HUES64 (cell line): Measurements from ENCODE around the gene LCN6.
"Not testable (repeated sequence)": the region's sequence is repeated elsewhere in the genome, so short reads cannot be mapped to it uniquely, and the experiment has no call there.

ENCODE experiments used
- H3K27ac ChIP-seq: 2 replicates; pipeline ENCODE4 v1.7.0; 2013; ENCODE audit warnings: low read depth, low read length, inconsistent platforms
- H3K27me3 ChIP-seq: 2 replicates; pipeline ENCODE4 v1.6.1; 2013; ENCODE audit warnings: mild to moderate bottlenecking, low read length; ENCODE audit not compliant: insufficient read depth
- H3K36me3 ChIP-seq: 2 replicates; pipeline ENCODE4 v1.6.1; 2013; ENCODE audit warnings: mild to moderate bottlenecking, low read length; ENCODE audit not compliant: insufficient read depth
- H3K4me1 ChIP-seq: 2 replicates; pipeline ENCODE4 v1.6.1; 2013; ENCODE audit warnings: mild to moderate bottlenecking, low read length, moderate library complexity; ENCODE audit not compliant: insufficient read depth
- H3K4me3 ChIP-seq: 2 replicates; pipeline ENCODE4 v1.5.1; 2013; ENCODE audit warnings: mild to moderate bottlenecking, low read length, moderate library complexity
- H3K9ac ChIP-seq: 2 replicates; pipeline ENCODE4 v1.6.1; 2013; ENCODE audit warnings: mild to moderate bottlenecking, low read depth, low read length
- H3K9me3 ChIP-seq: 2 replicates; pipeline ENCODE4 v1.6.1; 2013; ENCODE audit warnings: low read depth, low read length; ENCODE audit not compliant: insufficient read depth
- WGBS: fragments of 150-250, 120-280 bp; methylation state at CpG from one replicate; pipeline ENCODE4 v1.1.7; 2013; ENCODE audit warnings: missing lambda C conversion rate; 5-methylcytosine and 5-hydroxymethylcytosine counted together

Gene LCN6

DNA sequence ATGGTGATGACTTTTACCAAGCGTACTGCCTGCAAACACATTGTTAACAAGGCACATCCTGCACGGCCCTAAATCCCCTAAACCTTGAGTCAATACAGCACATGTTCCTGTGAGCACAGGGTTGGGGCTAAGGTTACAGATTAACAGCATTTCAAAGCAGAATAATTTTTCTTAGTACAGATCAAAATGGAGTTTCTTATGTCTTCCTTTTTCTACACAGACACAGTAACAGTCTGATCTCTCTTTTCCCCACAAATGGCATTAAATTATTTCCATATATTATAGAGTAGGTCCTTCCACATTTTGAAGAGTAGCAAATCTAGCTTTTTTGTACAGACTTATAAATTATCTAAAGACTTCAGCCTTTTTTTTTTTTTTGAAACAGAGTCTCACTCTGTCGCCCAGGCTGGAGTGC, 41.2 kb upstream of the LCN6 start:
- Histone ChIP-seq H3K9me3 (no peaks in the 10 kb centered on the region), H3K27ac (peak overlapping the region; percentile 56; the same call in 1 of the 2 replicates), H3K9ac (no peak overlapping the region), H3K4me3 (no peak overlapping the region), H3K27me3 (no peaks in the 10 kb centered on the region; the same call in 1 of the 2 replicates), H3K4me1 (peaks cover 5% of the 10 kb centered on the region; the same call in 1 of the 2 replicates), H3K36me3 (peaks cover 4% of the 10 kb centered on the region; the same call in 1 of the 2 replicates)
- WGBS: 70% methylated on average over 3 of the region's 3 CpGs

DNA sequence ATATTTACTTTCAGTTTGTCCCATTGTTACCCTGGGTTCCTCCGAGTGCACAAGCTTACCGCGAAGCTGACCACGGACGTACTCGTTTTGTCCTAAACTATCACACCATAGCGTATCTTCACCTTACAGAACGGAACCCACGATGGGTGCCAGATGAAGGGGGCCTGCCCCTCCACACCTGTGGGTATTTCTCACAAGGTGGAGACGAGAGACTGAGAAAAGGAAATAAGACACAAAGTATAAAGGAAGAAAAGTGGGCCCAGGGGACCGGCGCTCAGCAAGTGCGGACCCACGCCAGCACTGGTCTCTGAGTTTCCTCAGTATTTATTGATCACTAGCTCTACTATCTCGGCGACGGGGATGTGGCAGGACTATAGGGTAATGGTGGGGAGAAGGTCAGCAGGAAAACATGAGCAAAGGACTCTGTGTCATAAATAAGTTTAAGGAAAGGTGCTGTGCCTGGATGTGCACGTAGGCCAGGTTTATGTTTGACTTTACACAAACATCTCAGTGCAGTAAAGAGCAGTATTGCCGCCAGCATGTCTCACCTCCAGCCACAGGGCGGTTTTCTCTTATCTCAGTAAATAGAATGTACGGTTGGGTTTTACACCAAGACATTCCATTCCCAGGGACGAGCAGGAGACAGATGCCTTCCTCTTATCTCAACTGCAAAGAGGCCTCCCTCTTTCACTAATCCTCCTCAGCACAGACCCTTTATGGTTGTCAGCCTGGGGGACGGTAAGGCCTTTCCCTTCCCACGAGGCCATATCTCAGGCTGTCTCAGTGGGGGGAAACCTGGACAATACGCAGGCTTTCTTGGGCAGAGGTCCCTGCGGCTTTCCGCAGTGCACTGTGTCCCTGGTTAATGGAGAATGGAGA, 40.6 kb upstream of the LCN6 start:
- H3K4me3 ChIP-seq, H3K4me1 ChIP-seq: not testable (repeated sequence)

DNA sequence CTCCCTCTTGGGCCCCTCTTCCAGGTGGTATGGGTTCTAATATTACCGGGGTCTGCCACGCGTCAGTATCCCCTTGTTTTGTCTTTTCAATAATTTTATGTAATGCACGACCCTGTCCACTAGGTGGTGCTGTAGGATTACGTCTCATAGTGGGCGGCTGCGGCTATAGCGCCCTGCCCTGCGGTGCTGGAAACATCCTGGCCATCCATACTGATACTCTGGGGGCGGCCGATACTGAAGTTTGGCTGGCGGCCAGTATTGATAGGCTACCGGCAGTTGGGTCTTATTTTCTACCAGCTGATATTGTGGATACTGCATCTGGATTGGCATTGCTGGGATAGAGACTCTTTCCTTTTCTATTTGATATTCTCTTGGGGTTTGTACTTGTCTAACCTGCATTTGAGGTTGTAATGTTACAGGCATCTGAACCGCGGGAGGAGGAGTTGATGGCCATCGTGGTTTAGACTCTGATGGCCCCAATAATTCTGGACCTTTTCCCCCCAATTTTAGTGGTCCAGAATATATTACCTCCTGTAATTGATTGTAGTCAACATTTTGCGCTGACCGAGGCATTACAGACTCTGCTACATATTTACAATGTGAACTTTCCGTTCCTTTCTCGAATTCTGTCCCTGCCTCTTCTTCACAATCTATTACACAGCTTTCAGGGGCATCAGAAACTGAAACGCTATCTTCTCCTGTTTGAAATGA, 39.5 kb upstream of the LCN6 start:
- Histone ChIP-seq H3K27ac (peak overlapping the region; percentile 74; the same call in 1 of the 2 replicates), H3K9me3 (no peaks in the 10 kb centered on the region), H3K9ac (no peak overlapping the region), H3K36me3 (no peaks in the 10 kb centered on the region; the same call in 1 of the 2 replicates), H3K4me1 (peaks cover 5% of the 10 kb centered on the region; the same call in 1 of the 2 replicates), H3K4me3 (no peak overlapping the region), H3K27me3 (no peaks in the 10 kb centered on the region; the same call in 1 of the 2 replicates)
- WGBS: 36% methylated on average over 21 of the region's 21 CpGs

More for the DNA sequence above, 40.6 kb upstream of the LCN6 start:
- H3K9ac ChIP-seq, H3K36me3 ChIP-seq, H3K9me3 ChIP-seq, H3K27me3 ChIP-seq: not testable (repeated sequence)
- peak overlapping the region; percentile 74; the same call in 1 of the 2 replicates for H3K27ac ChIP-seq
- WGBS: 87% methylated on average over 26 of the region's 27 CpGs

DNA sequence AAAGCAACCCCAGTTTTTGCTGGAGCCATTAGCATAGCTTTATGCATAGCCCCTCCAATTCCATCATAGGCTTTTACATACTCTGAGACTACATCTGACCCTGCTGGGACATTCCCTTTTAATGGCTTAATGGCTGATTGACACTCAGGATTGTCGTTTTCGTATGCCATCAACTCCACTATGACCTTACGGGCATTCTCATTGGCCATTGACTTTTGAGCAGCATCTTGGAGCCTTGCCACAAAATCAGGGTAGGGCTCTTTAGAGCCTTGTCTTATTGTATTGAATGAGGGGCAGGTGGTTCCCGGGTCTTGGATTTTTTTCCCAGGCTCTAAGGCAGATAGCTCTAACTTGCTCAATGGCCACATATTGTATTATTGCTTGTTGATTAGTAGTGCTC, 38.7 kb upstream of the LCN6 start:
- H3K4me1 ChIP-seq, H3K36me3 ChIP-seq, H3K27ac ChIP-seq, H3K9ac ChIP-seq, H3K27me3 ChIP-seq, H3K9me3 ChIP-seq, H3K4me3 ChIP-seq: not testable (repeated sequence)
- 71% methylated on average over 4 of the region's 4 CpGs for WGBS

DNA sequence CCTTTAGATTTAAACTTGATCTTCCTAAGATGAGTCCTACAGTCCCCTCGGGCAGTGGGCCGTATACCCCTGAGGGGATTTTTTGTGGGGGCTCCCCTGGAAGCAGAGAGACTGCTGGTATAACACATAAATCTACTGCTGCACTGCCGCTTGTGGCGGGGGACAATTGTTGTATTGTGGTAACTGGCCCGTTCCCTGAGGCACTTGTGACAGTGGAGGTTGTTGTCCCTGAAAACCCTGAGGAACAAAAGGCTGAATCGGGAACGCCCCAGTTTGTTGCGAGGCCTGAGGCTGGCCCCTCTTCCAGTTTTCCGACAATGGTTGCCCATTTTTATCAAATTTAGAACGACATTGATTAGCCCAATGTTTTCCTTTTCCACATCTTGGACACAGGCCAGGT, 38.1 kb upstream of the LCN6 start:
- H3K27me3 ChIP-seq: no peaks in the 10 kb centered on the region; the same call in 1 of the 2 replicates
- peaks cover 5% of the 10 kb centered on the region; the same call in 1 of the 2 replicates for H3K4me1 ChIP-seq
- no peaks in the 10 kb centered on the region for H3K9me3 ChIP-seq
- 79% methylated on average over 10 of the region's 10 CpGs for WGBS
- H3K9ac ChIP-seq: no peak overlapping the region
- H3K4me3 ChIP-seq: no peak overlapping the region
- no peaks in the 10 kb centered on the region for H3K36me3 ChIP-seq
- no peak overlapping the region for H3K27ac ChIP-seq

DNA sequence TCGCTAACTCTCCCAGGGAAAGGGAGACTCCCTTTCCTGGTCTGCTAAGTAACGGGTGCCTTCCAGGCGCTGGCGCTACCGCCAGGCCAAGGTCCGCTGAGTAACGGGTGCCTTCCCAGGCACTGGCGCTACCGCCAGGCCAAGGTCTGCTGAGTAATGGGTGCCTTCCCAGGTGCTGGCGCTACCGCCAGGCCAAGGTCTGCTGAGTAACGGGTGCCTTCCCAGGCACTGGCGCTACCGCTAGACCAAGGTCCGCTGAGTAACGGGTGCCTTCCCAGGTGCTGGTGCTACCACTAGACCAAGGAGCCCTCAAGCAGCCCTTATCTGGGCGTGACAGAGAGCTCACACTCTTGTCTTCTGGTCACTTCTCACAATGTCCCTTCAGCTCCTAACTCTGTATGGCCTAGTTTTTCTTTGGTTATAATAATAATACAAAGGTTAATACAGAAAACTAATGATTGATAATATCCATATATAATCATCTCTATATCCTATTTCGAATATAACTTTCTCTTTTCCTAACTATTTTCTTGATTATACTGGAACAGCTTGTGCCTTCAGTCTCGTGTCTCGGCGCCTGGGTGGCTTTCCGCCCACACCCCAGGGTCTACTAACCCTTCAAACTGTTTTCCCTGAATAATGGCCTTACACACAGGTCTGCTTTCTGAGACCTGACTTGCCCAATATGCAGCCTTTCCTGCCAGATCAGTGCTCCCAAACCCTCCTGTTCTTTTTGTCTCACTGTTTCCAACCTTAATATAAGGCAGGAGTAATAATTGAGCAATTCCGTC, 37.4 kb upstream of the LCN6 start:
- not testable (repeated sequence) for H3K4me1 ChIP-seq, H3K9ac ChIP-seq, H3K36me3 ChIP-seq, H3K9me3 ChIP-seq, H3K27me3 ChIP-seq, H3K4me3 ChIP-seq, H3K27ac ChIP-seq
- WGBS: 93% methylated on average over 23 of the region's 23 CpGs

DNA sequence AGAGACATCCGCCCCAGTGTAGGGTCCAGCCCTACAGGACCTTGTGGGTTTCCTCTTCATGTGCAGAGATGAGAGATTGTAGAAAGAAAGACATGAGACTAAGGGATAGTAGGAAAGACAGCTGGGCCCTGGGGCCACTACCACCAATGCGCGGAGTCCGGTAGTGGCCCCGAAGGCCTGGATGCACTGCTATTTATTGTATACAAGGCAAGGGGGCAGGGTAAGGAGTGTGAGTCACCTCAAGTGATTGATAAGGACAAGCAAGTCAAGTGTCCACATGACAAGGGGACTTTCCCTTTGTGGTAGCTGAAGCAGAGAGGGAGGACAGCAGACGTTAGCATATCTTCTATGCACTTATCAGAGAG, 36.7 kb upstream of the LCN6 start:
- no peak overlapping the region for H3K4me3 ChIP-seq
- no peaks in the 10 kb centered on the region for H3K36me3 ChIP-seq
- 88% methylated on average over 6 of the region's 6 CpGs for WGBS
- peaks cover 2% of the 10 kb centered on the region; the same call in 1 of the 2 replicates for H3K27me3 ChIP-seq
- H3K9ac ChIP-seq: no peak overlapping the region
- H3K4me1 ChIP-seq: no peaks in the 10 kb centered on the region
- H3K27ac ChIP-seq: no peak overlapping the region
- H3K9me3 ChIP-seq: no peaks in the 10 kb centered on the region

DNA sequence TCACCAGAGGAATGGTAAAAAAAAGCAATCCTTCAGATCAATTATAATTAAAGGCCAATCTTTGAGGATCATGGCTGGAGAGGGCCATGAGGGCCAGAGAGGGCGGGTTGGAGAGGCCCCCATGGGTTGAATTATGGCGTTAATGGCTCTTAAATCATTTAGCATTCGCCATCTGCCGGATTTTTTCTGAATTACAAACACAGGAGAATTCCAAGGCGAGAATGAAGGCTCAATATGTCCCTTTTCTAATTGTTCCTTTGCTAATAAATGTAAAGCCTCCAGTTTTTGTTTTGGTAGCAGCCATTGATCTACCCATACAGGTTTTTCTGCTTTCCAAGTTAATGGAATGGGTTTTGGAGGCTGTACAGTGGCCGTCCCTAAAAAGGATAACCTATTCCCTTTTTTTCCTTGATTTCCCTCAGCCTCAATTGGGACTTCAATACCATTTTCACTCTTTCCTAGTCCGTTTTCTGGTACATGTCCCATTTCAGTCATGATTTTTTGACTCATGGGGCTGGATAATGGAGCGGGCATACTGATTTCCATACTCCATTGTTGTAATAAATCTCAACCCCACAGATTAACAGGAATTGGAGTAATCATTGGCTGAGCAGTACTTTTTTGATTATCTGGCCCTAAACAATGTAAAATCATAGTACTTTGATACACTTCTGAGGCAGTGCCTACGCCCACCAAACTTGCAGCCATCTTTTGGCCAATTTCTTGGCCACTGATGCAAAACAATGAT, 36.1 kb upstream of the LCN6 start:
- H3K9ac ChIP-seq: no peak overlapping the region
- H3K9me3 ChIP-seq: no peaks in the 10 kb centered on the region
- H3K27me3 ChIP-seq: peaks cover 3% of the 10 kb centered on the region; the same call in 1 of the 2 replicates
- H3K27ac ChIP-seq: no peak overlapping the region
- 77% methylated on average over 9 of the region's 9 CpGs for WGBS
- no peak overlapping the region for H3K4me3 ChIP-seq
- H3K4me1 ChIP-seq: no peaks in the 10 kb centered on the region
- no peaks in the 10 kb centered on the region for H3K36me3 ChIP-seq

DNA sequence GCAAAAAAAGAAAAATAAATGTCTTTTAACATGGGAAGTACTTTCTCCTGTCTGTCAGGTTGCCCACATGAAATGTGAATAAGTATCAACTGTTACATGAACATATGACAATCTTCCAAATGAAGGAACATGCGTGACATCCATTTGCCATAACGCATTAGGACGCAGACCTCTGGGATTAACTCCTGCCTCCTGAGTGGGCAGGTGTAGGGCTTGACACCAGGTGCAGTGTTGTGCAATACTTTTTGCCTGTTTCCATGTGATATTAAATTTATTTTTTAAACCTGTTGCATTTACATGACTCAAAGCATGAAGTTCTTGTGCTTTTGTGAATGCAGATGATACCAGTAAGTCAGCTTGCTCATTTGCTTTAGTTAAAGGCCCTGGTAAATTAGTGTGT, 34.1 kb upstream of the LCN6 start:
- H3K9ac ChIP-seq: no peak overlapping the region
- H3K27ac ChIP-seq: no peak overlapping the region
- WGBS: 92% methylated on average over 3 of the region's 3 CpGs
- no peaks in the 10 kb centered on the region for H3K36me3 ChIP-seq
- no peaks in the 10 kb centered on the region for H3K4me1 ChIP-seq
- H3K4me3 ChIP-seq: no peak overlapping the region
- H3K9me3 ChIP-seq: no peaks in the 10 kb centered on the region
- peaks cover 6% of the 10 kb centered on the region for H3K27me3 ChIP-seq

DNA sequence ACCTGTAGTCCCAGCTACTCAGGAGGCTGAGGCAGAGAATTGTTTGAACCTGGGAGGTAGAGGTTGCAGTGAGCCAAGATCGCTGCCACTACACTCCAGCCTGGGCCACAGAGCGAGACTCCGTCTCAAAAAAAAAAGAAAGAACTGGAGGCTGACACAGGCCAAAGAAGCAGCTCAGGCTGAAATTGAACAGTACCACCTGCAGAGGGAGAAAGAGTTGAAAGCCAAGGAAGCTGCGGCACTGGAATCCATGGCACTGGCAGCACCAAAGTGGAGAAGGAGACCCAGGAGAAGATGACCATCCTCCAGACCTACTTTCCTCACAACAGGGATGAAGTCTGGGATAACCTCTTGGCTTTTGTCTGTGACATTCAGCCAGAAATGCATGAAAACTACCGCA, 31.5 kb upstream of the LCN6 start:
- Histone ChIP-seq H3K9ac (no peak overlapping the region), H3K9me3 (no peaks in the 10 kb centered on the region), H3K4me1 (no peaks in the 10 kb centered on the region), H3K27me3 (peaks cover 6% of the 10 kb centered on the region), H3K4me3 (no peak overlapping the region), H3K36me3 (no peaks in the 10 kb centered on the region), H3K27ac (no peak overlapping the region; the same call in 1 of the 2 replicates)
- WGBS: 70% methylated on average over 5 of the region's 5 CpGs
